ENCODE measurements around the gene NIPA2. TPM values are rescaled to one million over a fixed set of nuclear protein-coding genes. Genes with fewer than 3 reads are reported as not detected.

NIPA2 gene
- total RNA-seq (2022): 85.3 and 89.4 TPM in 2 replicates
- Bru-seq, nascent RNA: percentile 90 among the genes with signal in this experiment
- percentile 93 among the genes with signal in this experiment for BruChase-seq, experiment 1, labeled RNA remaining after a 2-hour chase
- BruChase-seq, experiment 2, labeled RNA remaining after a 6-hour chase: percentile 96 among the genes with signal in this experiment
- long read RNA-seq, transcript NIPA2-205 (5 exons, 1,412 nt): minor isoform, 11 of 301 reads
- long read RNA-seq, transcript NIPA2-204 (7 exons, 3,130 nt): minor isoform, 26 of 301 reads
- long read RNA-seq, transcript NIPA2-201 (8 exons, 3,233 nt): minor isoform, 14 of 301 reads
- long read RNA-seq, transcript NIPA2-203 (6 exons, 2,280 nt): major isoform, 136 of 301 reads
- long read RNA-seq, partial matches to known transcripts: 2 of 301 reads
- long read RNA-seq, other reads (novel, unspliced or antisense): 112 of 301 reads

GRCh38 chr15:22838292-22839042 lies at the start of gene NIPA2:
Gene NIPA2, plus strand, starts transcription at chr15:22838666. Its CDS starts 13,066 bp downstream, at chr15:22851732.
- peaks cover 34% of the 10 kb centered on the region for H3K36me3 Mint-ChIP-seq (ENCODE audit: insufficient read depth, unreplicated experiment)

GRCh38 chr15:22794063-22794462 lies 44.4 kb upstream of the NIPA2 start:
- no peaks in the 10 kb centered on the region for H3K27me3 Mint-ChIP-seq (ENCODE audit: insufficient read depth, unreplicated experiment)
- Histone ChIP-seq H3K9me3 (peaks cover 8% of the 10 kb centered on the region; the same call in 1 of the 2 replicates), H3K36me3 (ENCODE audit: control insufficient read depth, insufficient read depth, low read length) (peaks cover 3% of the 10 kb centered on the region), H3K4me3 (ENCODE audit: low read depth, low read length) (no peak overlapping the region), H3K4me1 (no peaks in the 10 kb centered on the region), H3K27me3 (replicated peaks; ENCODE audit: control insufficient read depth, insufficient read depth, low read length) (no peaks in the 10 kb centered on the region)
- peaks cover 22% of the 10 kb centered on the region for H3K36me3 Mint-ChIP-seq (ENCODE audit: insufficient read depth, unreplicated experiment)
- BruUV-seq (replicated peaks): no TSS peak
- peaks cover 7% of the 10 kb centered on the region for H3K9me3 Mint-ChIP-seq (ENCODE audit: unreplicated experiment)
- H3K27ac Mint-ChIP-seq (ENCODE audit: unreplicated experiment): no peak overlapping the region
- no peak overlapping the region for H3K4me3 Mint-ChIP-seq (ENCODE audit: unreplicated experiment)
- no peak for DNase-seq
- POLR2A ChIA-PET: interaction anchor here (0.6 kb wide), 1 partner anchor 37 kb away, joined by 5 read pairs; no protein-coding TSS in a partner anchor
- no peaks in the 10 kb centered on the region for H3K4me1 Mint-ChIP-seq (ENCODE audit: low read depth, unreplicated experiment)
- CTCF ChIA-PET: no interaction called here
- intact Hi-C loops (cut with micrococcal nuclease; ENCODE audit: unreplicated experiment): no loop called here
- TF ChIP-seq CTCF (IDR thresholded peaks at IDR 0.05; ENCODE audit: insufficient read depth in 1 of 2, low read depth in 1 of 2, low read length in 1 of 2, severe bottlenecking in 1 of 2, unreplicated experiment in 1 of 2): no peak

More at GRCh38 chr15:22838292-22839042, at the start of gene NIPA2:
- ChIA-PET POLR2A (interaction anchor here (0.9 to 1.3 kb wide), 5 partner anchors 30 to 201 kb away, joined by 3 to 10 read pairs (median 4); partner anchors contain the start of genes CYFIP1 and TUBGCP5), CTCF (interaction anchor here (0.5 to 0.9 kb wide), 2 partner anchors 13 to 107 kb away, joined by 3 to 4 read pairs; no protein-coding TSS in a partner anchor)
- Histone ChIP-seq H3K27me3 (replicated peaks; ENCODE audit: control insufficient read depth, insufficient read depth, low read length) (no peaks in the 10 kb centered on the region), H3K36me3 (ENCODE audit: control insufficient read depth, insufficient read depth, low read length) (no peaks in the 10 kb centered on the region; the same call in 1 of the 2 replicates), H3K4me3 (ENCODE audit: low read depth, low read length) (peak within 1 kb of the TSS; percentile 88), H3K4me1 (peaks cover 8% of the 10 kb centered on the region), H3K9me3 (no peaks in the 10 kb centered on the region)
- DNase-seq: peak; percentile 99 to 100
- no TSS peak for BruUV-seq (replicated peaks)
- Mint-ChIP-seq H3K4me1 (ENCODE audit: low read depth, unreplicated experiment) (peaks cover 11% of the 10 kb centered on the region), H3K9me3 (ENCODE audit: unreplicated experiment) (no peaks in the 10 kb centered on the region), H3K27me3 (ENCODE audit: insufficient read depth, unreplicated experiment) (no peaks in the 10 kb centered on the region), H3K27ac (ENCODE audit: unreplicated experiment) (peak within 1 kb of the TSS; percentile 94), H3K4me3 (ENCODE audit: unreplicated experiment) (peak within 1 kb of the TSS; percentile 86)
- TF ChIP-seq CTCF (IDR thresholded peaks at IDR 0.05; ENCODE audit: insufficient read depth in 1 of 2, low read depth in 1 of 2, low read length in 1 of 2, severe bottlenecking in 1 of 2, unreplicated experiment in 1 of 2): peak in 1 of 2 experiments; percentile 14
- intact Hi-C loops (cut with micrococcal nuclease; ENCODE audit: unreplicated experiment): loop anchor here (5.0 kb wide), 1 partner anchor 51 kb away; the partner anchor contains the start of gene NIPA1

- H3K4me1 ChIP-seq: no peaks in the 10 kb centered on the region
- CTCF ChIA-PET: no interaction called here
- H3K9me3 Mint-ChIP-seq (ENCODE audit: unreplicated experiment): peaks cover 1% of the 10 kb centered on the region
- no peak overlapping the region for H3K27ac Mint-ChIP-seq (ENCODE audit: unreplicated experiment)
- peaks cover 2% of the 10 kb centered on the region; the same call in 1 of the 2 replicates for H3K9me3 ChIP-seq
- H3K4me3 Mint-ChIP-seq (ENCODE audit: unreplicated experiment): no peak overlapping the region
- no peak overlapping the region for H3K4me3 ChIP-seq (ENCODE audit: low read depth, low read length)
- H3K27me3 Mint-ChIP-seq (ENCODE audit: insufficient read depth, unreplicated experiment): no peaks in the 10 kb centered on the region
- intact Hi-C loops (cut with micrococcal nuclease; ENCODE audit: unreplicated experiment): no loop called here
- H3K36me3 ChIP-seq (ENCODE audit: control insufficient read depth, insufficient read depth, low read length): peaks cover 3% of the 10 kb centered on the region
- no TSS peak for BruUV-seq (replicated peaks)
- no peaks in the 10 kb centered on the region for H3K27me3 ChIP-seq (replicated peaks; ENCODE audit: control insufficient read depth, insufficient read depth, low read length)
- POLR2A ChIA-PET: interaction anchor here (0.6 kb wide), 1 partner anchor 36 kb away, joined by 5 read pairs; no protein-coding TSS in a partner anchor
- DNase-seq: no peak
- no peaks in the 10 kb centered on the region for H3K4me1 Mint-ChIP-seq (ENCODE audit: low read depth, unreplicated experiment)
- H3K36me3 Mint-ChIP-seq (ENCODE audit: insufficient read depth, unreplicated experiment): peaks cover 22% of the 10 kb centered on the region
- no peak for TF ChIP-seq CTCF (IDR thresholded peaks at IDR 0.05; ENCODE audit: insufficient read depth in 1 of 2, low read depth in 1 of 2, low read length in 1 of 2, severe bottlenecking in 1 of 2, unreplicated experiment in 1 of 2)
Measured at GRCh38 chr15:22794621-22795167, 43.8 kb upstream of the NIPA2 start.
